Subcutaneous abdominal adipose tissue (tissue), 5 donors: Measurements from ENCODE around the gene MINDY4.

Experiments used
- H3K27ac ChIP-seq: one replicate; pipeline ENCODE4 v1.7.0; 2013; ENCODE audit warnings: low read depth, mild to moderate bottlenecking, inconsistent platforms, low read length, moderate library complexity
- H3K27me3 ChIP-seq, 5 donors: one replicate each; pipeline ENCODE4 v1.7.0; 2013; ENCODE audit warnings: low read length in 5 of 5, inconsistent platforms in 1 of 5; ENCODE audit not compliant: control insufficient read depth in 5 of 5, insufficient read depth in 4 of 5
- H3K36me3 ChIP-seq, 5 donors: one replicate each; pipeline ENCODE4 v1.7.0; 2013; ENCODE audit warnings: low read length in 5 of 5; ENCODE audit not compliant: control insufficient read depth in 5 of 5, insufficient read depth in 5 of 5
- H3K4me1 ChIP-seq, 5 donors: one replicate each; pipeline ENCODE4 v1.7.0; 2013; ENCODE audit warnings: low read length in 5 of 5, mild to moderate bottlenecking in 3 of 5, moderate library complexity in 1 of 5; ENCODE audit not compliant: control insufficient read depth in 5 of 5, insufficient read depth in 5 of 5
- H3K4me3 ChIP-seq, 5 donors: one replicate each; pipeline ENCODE4 v1.7.0; 2013; ENCODE audit warnings: low read length in 5 of 5, low read depth in 1 of 5
- H3K9ac ChIP-seq, 5 donors: one replicate each; pipeline ENCODE4 v1.7.0; 2013; ENCODE audit warnings: low read length in 5 of 5, mild to moderate bottlenecking in 4 of 5, moderate library complexity in 3 of 5
- H3K9me3 ChIP-seq, 5 donors: one replicate each; pipeline ENCODE4 v1.7.0; 2013; ENCODE audit warnings: low read length in 5 of 5; ENCODE audit not compliant: control insufficient read depth in 5 of 5
- donor health status: healthy.
- donor health status: healthy.
- donor health status: healthy.
- donor health status: healthy.
- donor health status: healthy.

Gene MINDY4

DNA sequence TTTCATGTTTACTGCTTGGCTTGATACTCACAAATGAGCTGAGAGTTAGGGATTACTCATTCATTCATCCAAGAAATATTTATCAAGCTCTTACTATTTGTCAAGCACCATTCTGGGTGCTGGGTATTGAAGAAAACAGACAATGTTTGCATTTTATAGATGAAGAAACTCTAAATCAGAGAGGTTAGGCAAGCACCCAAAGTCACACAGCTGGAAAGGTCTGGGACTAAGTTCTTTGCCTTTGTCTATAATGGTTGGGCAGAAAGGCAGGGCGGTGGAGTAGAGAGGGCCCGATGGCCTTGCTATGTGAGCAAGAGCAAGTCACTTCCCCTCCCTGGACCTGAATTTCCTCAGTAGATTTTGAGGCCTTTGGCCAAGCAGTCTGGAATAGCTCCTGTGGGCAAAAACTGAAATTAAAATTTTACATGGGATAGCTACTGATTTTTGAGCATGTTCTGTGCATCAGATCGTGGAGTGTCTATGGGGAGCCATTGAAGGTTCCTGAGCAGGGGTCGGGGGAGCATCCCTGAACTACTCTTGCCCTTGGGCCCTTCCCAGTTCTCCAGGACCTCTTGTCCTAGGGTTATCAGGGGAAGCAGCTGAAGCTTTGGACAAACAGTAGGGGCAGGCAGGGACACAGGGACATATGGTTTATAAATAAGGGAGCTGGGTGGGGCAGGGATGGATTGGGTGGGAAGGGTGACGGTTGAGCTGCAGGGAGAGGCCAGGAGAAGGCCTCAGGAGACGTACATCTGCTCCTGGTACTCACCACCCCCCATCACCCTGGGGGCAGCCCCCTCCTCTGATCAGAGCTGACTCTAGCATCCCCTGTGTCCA is 163.7 kb downstream of the MINDY4 start:
- peaks cover 0 to 2% (median 0%) of the 10 kb centered on the region in 5 donors for H3K27me3 ChIP-seq
- no peaks in the 10 kb centered on the region for H3K9me3 ChIP-seq
- no peaks in the 10 kb centered on the region for H3K36me3 ChIP-seq
- no peak overlapping the region for H3K9ac ChIP-seq
- no peak overlapping the region for H3K27ac ChIP-seq
- no peak overlapping the region for H3K4me3 ChIP-seq
- peaks cover 2 to 34% (median 14%) of the 10 kb centered on the region in 5 donors for H3K4me1 ChIP-seq

DNA sequence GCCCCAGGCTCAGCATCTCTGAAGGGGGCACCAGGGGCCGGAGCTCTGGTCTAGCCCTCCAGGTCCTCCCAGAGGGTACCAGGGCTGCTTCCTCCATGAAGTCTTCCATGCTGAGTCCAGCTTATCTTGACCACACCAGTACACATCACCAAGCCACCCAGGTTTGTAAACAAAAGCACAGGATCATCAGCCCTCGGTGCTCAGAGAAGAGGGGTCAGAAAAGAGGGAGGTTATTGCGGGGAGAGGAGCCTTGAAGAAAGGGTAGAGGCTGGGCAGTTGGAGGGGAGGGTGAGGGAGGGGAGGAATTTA is 164.3 kb downstream of the MINDY4 start:
- Histone ChIP-seq H3K9ac (no peak overlapping the region), H3K9me3 (no peaks in the 10 kb centered on the region), H3K4me3 (no peak overlapping the region), H3K4me1 (peaks cover 2 to 32% (median 14%) of the 10 kb centered on the region in 5 donors), H3K36me3 (no peaks in the 10 kb centered on the region), H3K27me3 (peaks cover 0 to 2% (median 0%) of the 10 kb centered on the region in 5 donors), H3K27ac (no peak overlapping the region)

DNA sequence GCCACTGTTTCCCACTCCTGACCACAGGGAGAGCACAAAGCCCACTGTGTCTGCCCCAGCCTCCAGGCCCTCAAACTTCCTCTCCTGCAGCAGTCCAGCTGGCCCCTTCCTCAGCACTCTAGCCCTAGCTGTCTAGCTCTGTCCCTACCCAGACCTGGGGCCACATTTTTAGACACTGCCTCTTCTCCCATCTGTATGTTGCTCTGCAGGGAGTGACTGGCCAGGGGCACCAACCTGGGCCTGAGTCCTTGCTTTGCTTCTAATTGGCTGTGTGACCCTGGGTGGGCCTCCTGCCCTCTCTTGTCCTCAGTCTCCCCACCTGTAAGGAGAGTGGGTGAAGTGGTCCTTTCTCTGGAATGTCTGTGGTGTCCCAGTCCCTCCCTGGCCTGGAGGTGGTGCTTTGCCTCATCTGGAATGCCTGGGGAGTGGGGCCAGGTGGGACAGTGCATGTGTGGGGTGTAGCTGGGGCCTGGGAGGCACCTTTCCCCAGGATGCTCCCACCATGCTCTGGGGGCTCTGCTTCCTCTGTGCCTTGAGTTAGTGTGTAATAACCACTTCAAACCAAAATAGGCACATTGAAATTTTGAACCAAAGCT is 165.5 kb downstream of the MINDY4 start:
- Histone ChIP-seq H3K4me1 (peaks cover 2 to 22% (median 8%) of the 10 kb centered on the region in 5 donors), H3K27ac (no peak overlapping the region), H3K27me3 (peaks cover 0 to 2% (median 0%) of the 10 kb centered on the region in 5 donors), H3K4me3 (no peak overlapping the region), H3K9ac (no peak overlapping the region), H3K36me3 (no peaks in the 10 kb centered on the region), H3K9me3 (no peaks in the 10 kb centered on the region)

DNA sequence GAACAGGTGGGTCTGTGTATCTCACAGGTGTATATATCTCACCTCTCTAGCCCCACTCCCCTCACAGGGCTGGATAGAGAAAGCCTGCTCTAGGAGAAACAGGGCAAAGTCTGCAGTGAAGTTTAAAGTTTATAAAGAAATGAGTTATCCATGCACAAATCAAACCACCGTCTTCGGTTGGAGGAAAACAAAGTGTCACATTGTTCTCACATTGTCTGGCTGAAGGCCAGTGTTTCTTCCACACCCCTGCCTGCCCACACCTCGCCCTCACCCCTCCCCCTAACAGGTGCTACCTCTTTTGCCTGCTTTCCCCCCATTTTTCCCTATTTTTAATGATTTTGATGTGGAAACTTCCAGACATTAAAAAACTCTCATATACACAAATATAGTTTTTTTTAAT is 166.2 kb downstream of the MINDY4 start:
- Histone ChIP-seq H3K27me3 (peaks cover 0 to 2% (median 0%) of the 10 kb centered on the region in 5 donors), H3K4me3 (no peak overlapping the region), H3K27ac (no peak overlapping the region), H3K9me3 (no peaks in the 10 kb centered on the region), H3K36me3 (no peaks in the 10 kb centered on the region), H3K9ac (no peak overlapping the region), H3K4me1 (peaks cover 2 to 18% (median 5%) of the 10 kb centered on the region in 5 donors)

DNA sequence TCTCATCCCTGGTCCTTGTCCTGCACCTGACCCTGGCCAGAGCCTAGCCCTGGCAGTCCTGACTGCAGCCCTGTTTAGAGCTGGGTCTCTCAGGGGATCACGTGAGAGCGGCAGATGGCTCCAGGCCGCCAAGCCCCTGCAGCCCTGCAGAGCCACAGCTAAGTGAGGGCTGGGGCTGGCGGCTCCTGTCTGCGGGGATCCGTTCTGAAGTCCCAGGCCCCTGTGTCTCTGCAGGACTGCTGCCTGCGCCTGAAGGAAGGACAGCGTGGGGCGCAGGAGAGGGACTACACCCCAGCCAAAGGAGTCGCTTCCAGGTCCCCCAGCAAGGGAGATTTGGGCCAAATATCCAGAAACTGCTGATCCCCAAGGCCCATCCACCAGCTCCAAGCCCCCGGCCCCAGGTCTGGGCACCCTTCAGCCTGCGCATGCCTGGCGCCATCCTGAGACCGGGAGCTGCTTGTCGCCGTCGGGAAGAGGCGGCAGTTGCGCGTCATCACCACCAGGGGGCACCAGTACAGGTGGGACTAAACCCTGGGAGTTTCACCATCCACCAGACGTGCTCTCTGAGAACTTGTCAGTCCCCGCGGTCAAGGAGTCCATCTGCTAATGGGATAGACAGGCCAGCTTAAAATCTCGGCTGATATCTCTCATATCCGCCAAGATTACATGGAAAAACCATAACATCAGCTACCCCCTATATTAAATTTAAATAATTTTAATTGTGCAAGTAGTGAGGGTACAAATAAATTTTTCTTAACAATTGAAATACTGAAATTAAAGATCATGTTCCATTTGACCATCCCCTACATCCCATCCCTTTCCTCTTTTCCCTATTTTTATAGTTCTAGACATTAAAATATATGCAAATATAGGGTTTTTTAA is 167.5 kb downstream of the MINDY4 start:
- Histone ChIP-seq H3K27ac (no peak overlapping the region), H3K9me3 (no peaks in the 10 kb centered on the region), H3K27me3 (peaks cover 0 to 2% (median 0%) of the 10 kb centered on the region in 5 donors), H3K36me3 (no peaks in the 10 kb centered on the region), H3K9ac (no peak overlapping the region), H3K4me1 (peaks cover 2 to 18% (median 5%) of the 10 kb centered on the region in 5 donors), H3K4me3 (peak overlapping the region in 4 of 5 donors; percentile 29 to 44 (median 42))

DNA sequence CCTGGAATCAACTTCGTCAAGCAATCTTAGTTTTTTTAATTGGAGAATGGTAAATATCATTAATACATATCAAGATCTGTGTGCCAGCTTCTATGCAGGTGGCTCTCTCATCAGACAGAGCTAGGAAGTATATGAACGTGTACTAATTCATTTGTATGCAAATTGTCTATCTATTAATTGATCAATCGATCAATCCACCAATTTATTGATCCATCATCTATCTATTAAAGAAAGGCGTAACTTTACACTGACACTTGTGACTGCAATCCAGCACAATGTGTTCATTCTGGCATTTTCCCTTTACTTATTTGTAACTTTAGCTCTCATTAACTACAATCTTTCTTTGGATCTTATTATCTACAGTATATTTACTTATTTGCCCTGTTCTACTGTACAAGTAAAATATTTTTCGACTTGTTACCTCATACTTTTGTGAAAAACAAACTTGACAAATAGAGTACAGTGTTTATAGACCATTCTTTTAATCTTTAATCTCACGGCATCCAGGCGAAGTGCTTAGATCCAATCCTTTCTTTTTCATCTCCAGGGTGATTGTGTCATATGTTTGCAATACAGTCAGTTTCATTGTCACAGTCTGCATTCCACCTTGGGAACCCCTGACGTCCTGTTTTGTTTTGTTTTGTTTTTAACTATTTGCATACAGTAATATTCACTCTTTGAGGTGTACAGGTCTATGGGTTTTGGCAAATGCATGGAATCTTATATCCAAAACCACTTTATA is 170.5 kb downstream of the MINDY4 start:
- H3K36me3 ChIP-seq, result no peaks in the 10 kb centered on the region
- H3K9me3 ChIP-seq, result peaks cover 0 to 4% (median 0%) of the 10 kb centered on the region in 5 donors
- H3K4me1 ChIP-seq, result peaks cover 2 to 5% (median 5%) of the 10 kb centered on the region in 5 donors
- no peak overlapping the region for H3K4me3 ChIP-seq
- H3K27me3 ChIP-seq, result peaks cover 0 to 2% (median 0%) of the 10 kb centered on the region in 5 donors
- no peak overlapping the region for H3K27ac ChIP-seq
- H3K9ac ChIP-seq, result no peak overlapping the region
